NCI-H82 (cell line): ENCODE data around the gene KISS1R.
"Not testable (repeated sequence)": the region's sequence is repeated elsewhere in the genome, so short reads cannot be mapped to it uniquely, and the experiment has no call there.

Experiments used
- DNase-seq: peaks from one replicate; lab custom pipeline; 2025; lab: John Stamatoyannopoulos, UW

The KISS1R gene

GRCh38 chr19:917323-918151 lies at the start of gene KISS1R:
KISS1R (plus strand) TSS chr19:917333; CDS start chr19:917503, 170 bp downstream.
- DNase-seq, result peak; percentile 60

- DNase-seq, result no peak
Observed at GRCh38 chr19:867855-868457, 49.2 kb upstream of the KISS1R start.

GRCh38 chr19:868458-869244 lies 48.5 kb upstream of the KISS1R start:
- no peak for DNase-seq

- no peak for DNase-seq
Observed at GRCh38 chr19:869245-870177, 47.6 kb upstream of the KISS1R start.

- DNase-seq, result no peak
Observed at GRCh38 chr19:870314-870713, 46.8 kb upstream of the KISS1R start.

- no peak for DNase-seq
Observed at GRCh38 chr19:870963-871401, 46.2 kb upstream of the KISS1R start.

GRCh38 chr19:871446-872265 lies 45.5 kb upstream of the KISS1R start:
- peak; percentile 25 for DNase-seq

- DNase-seq, result peak; percentile 90
Observed at GRCh38 chr19:872266-872951, 44.7 kb upstream of the KISS1R start.

- peak; percentile 69 for DNase-seq
Observed at GRCh38 chr19:873084-873483, 44.0 kb upstream of the KISS1R start.

- no peak for DNase-seq
Observed at GRCh38 chr19:873561-874041, 43.5 kb upstream of the KISS1R start.

GRCh38 chr19:875265-875879 lies 41.8 kb upstream of the KISS1R start:
- no peak for DNase-seq

GRCh38 chr19:876089-876488 lies 41.0 kb upstream of the KISS1R start:
- DNase-seq, result peak; percentile 55

GRCh38 chr19:876780-877314 lies 40.3 kb upstream of the KISS1R start:
- no peak for DNase-seq

- DNase-seq, result not testable (repeated sequence)
Observed at GRCh38 chr19:877992-878660, 39.0 kb upstream of the KISS1R start.

GRCh38 chr19:878751-879561 lies 38.2 kb upstream of the KISS1R start:
- DNase-seq, result peak; percentile 19

- DNase-seq, result no peak
Observed at GRCh38 chr19:879711-880438, 37.3 kb upstream of the KISS1R start.
